ENCODE results near the gene DLGAP1. TPM values are rescaled to one million over a fixed set of nuclear protein-coding genes. Genes with fewer than 3 reads are reported as not detected.
A peak's percentile ranks its signal among the peaks of the same experiment; 100 is the strongest.

DLGAP1 gene
- total RNA-seq, 1 donor from 2014 or later: 0.05 TPM

DNA sequence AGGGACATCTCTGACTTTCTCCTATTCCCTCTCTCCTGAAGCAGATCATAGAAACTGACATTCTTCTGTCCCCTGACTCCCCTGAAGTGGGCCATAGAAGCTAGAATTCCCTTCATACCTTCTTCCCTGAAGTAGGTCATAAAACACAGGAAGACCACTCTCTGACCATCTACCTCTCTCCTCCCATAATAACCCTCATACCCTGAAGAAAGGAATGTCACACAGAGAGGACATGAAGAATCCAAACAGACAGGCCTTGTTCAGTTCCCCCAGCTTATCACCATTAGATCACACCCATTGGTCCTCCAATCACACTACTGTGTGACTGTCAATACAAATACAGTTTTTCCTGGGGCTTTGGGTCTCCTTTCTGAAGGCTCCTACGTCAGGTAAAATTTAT lies 347.1 kb downstream of the DLGAP1 start:
- Mint-ChIP-seq H3K27me3 (ENCODE audit: unreplicated experiment) (peaks cover 12% of the 10 kb centered on the region), H3K27ac (ENCODE audit: unreplicated experiment) (no peak overlapping the region), H3K4me1 (ENCODE audit: unreplicated experiment) (peaks cover 7% of the 10 kb centered on the region), H3K9me3 (ENCODE audit: unreplicated experiment) (no peaks in the 10 kb centered on the region), H3K4me3 (ENCODE audit: unreplicated experiment) (no peak overlapping the region), H3K36me3 (ENCODE audit: unreplicated experiment) (no peaks in the 10 kb centered on the region)
- DNase-seq (ENCODE audit: extremely low spot score, unreplicated experiment): no peak
- TF ChIP-seq, protein P1, sequence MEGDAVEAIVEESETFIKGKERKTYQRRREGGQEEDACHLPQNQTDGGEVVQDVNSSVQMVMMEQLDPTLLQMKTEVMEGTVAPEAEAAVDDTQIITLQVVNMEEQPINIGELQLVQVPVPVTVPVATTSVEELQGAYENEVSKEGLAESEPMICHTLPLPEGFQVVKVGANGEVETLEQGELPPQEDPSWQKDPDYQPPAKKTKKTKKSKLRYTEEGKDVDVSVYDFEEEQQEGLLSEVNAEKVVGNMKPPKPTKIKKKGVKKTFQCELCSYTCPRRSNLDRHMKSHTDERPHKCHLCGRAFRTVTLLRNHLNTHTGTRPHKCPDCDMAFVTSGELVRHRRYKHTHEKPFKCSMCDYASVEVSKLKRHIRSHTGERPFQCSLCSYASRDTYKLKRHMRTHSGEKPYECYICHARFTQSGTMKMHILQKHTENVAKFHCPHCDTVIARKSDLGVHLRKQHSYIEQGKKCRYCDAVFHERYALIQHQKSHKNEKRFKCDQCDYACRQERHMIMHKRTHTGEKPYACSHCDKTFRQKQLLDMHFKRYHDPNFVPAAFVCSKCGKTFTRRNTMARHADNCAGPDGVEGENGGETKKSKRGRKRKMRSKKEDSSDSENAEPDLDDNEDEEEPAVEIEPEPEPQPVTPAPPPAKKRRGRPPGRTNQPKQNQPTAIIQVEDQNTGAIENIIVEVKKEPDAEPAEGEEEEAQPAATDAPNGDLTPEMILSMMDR (IDR thresholded peaks at IDR 0.05): no peak

DNA sequence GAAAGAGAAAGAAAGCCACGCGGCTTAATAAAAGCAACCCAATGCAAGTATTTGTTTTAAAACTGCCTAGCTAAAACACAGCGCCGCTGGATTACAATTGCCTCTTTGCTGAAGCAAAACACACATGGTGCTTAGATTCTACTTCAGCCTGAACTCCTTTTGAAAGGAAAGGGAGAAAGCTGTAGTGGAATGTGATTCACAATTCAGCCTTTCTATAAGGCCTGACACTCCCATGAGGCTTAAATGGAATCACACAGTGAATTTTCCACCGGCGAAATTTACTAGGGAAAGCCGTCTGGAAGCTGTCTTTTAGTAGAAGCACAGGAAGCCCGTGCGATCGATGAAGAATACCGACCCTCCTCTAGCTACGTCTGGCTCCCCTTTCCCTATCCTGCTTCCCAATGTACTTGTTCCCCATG lies 348.0 kb downstream of the DLGAP1 start:
- Mint-ChIP-seq H3K27me3 (ENCODE audit: unreplicated experiment) (peaks cover 12% of the 10 kb centered on the region), H3K36me3 (ENCODE audit: unreplicated experiment) (no peaks in the 10 kb centered on the region), H3K9me3 (ENCODE audit: unreplicated experiment) (no peaks in the 10 kb centered on the region), H3K4me3 (ENCODE audit: unreplicated experiment) (peak overlapping the region; percentile 45), H3K4me1 (ENCODE audit: unreplicated experiment) (peaks cover 7% of the 10 kb centered on the region), H3K27ac (ENCODE audit: unreplicated experiment) (no peak overlapping the region)
- TF ChIP-seq, protein P1 (IDR thresholded peaks at IDR 0.05): no peak
- no peak for DNase-seq (ENCODE audit: extremely low spot score, unreplicated experiment)

DNA sequence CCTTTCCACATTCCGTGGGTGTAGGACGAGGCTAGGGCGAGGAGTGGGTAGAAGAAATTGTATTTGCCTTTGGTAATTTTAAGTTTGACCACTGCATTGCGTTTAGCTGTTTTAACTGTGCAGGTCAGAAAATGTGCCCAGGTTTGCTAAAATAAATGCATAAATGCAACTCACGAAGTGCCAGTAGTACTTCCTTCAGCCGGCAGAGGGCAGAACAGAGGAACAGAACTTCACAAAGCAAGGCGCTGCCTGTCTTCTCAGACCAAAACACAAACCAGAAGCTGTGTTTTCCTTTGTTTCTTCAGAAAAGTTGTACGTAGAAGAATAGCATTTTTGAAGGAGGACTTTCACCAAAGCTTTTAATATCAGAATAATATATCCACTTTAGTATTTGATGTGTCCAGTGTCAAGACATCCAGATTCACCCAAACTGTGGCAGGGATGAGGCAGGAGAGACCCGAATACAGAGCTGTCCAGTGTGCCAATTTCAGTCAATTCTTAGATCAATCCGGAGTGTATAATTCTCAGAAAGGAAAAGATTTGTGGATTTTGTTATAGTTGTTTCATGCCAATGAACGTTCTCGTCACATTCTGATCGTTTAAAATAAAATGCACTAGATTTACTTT lies 348.6 kb downstream of the DLGAP1 start:
- TF ChIP-seq, protein P1 (IDR thresholded peaks at IDR 0.05): peak; percentile 87
- Mint-ChIP-seq H3K4me1 (ENCODE audit: unreplicated experiment) (peaks cover 7% of the 10 kb centered on the region), H3K4me3 (ENCODE audit: unreplicated experiment) (peak overlapping the region; percentile 45), H3K36me3 (ENCODE audit: unreplicated experiment) (no peaks in the 10 kb centered on the region), H3K27ac (ENCODE audit: unreplicated experiment) (no peak overlapping the region), H3K9me3 (ENCODE audit: unreplicated experiment) (no peaks in the 10 kb centered on the region), H3K27me3 (ENCODE audit: unreplicated experiment) (peaks cover 12% of the 10 kb centered on the region)
- no peak for DNase-seq (ENCODE audit: extremely low spot score, unreplicated experiment)

DNA sequence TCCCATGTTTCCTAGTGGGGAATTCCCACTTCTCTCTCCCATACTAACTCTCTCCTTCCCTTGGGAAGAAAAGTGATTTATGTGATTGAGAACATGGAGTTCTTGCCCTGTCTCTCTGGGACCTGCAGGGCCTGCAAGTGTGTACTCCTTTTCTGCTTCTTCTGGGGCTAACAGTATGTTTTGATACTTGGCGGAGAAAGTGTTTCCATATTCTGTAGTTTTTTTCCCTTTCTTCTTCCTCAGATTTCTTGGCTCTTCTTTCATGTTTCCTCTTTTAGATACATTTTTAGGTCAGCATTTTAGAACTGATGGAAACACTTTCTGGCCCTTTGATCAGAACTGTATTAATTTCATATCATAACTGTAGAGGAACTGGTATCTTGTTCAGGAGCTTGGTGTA lies 352.2 kb downstream of the DLGAP1 start:
- Mint-ChIP-seq H3K4me3 (ENCODE audit: unreplicated experiment) (no peak overlapping the region), H3K4me1 (ENCODE audit: unreplicated experiment) (peaks cover 7% of the 10 kb centered on the region), H3K27ac (ENCODE audit: unreplicated experiment) (no peak overlapping the region), H3K36me3 (ENCODE audit: unreplicated experiment) (no peaks in the 10 kb centered on the region), H3K27me3 (ENCODE audit: unreplicated experiment) (peaks cover 3% of the 10 kb centered on the region), H3K9me3 (ENCODE audit: unreplicated experiment) (no peaks in the 10 kb centered on the region)
- no peak for DNase-seq (ENCODE audit: extremely low spot score, unreplicated experiment)
- TF ChIP-seq, protein P1 (IDR thresholded peaks at IDR 0.05): no peak

DNA sequence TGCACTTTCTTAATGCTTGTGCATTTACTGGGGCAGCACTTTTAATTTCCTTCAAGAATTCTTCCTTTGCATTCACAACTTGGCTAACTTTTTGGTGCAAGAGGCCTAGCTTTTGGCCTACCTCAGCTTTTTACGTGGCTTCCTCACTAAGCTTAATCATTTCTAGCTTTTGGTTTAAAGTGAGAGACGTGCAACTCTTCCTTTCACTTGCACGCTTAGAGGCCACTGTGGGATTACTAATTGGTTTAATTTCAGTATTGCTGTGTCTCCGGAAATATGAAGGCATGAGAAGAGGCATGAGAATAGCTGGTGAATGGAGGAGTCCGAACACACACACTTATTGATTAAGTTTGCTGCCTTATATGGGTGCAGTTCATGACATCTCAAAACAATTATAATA lies 354.1 kb downstream of the DLGAP1 start:
- Mint-ChIP-seq H3K36me3 (ENCODE audit: unreplicated experiment) (no peaks in the 10 kb centered on the region), H3K27me3 (ENCODE audit: unreplicated experiment) (no peaks in the 10 kb centered on the region), H3K4me1 (ENCODE audit: unreplicated experiment) (no peaks in the 10 kb centered on the region), H3K4me3 (ENCODE audit: unreplicated experiment) (no peak overlapping the region), H3K27ac (ENCODE audit: unreplicated experiment) (no peak overlapping the region), H3K9me3 (ENCODE audit: unreplicated experiment) (no peaks in the 10 kb centered on the region)
- TF ChIP-seq, protein P1 (IDR thresholded peaks at IDR 0.05): no peak
- DNase-seq (ENCODE audit: extremely low spot score, unreplicated experiment): no peak
